Colonic mucosa (tissue), 4 donors: Measurements from ENCODE around the gene PADI6. TPM values are rescaled to one million over a fixed set of nuclear protein-coding genes. Genes with fewer than 3 reads are reported as not detected.

Experiments
- DNase-seq: peaks from one replicate; pipeline ENCODE4 v3.0.0-alpha.2; 2020
- H3K27ac ChIP-seq: fragments of 200-600 bp; one replicate; pipeline ENCODE4 v1.8.0; 2021
- H3K27me3 ChIP-seq: fragments of 200-600 bp; one replicate; pipeline ENCODE4 v1.8.0; 2021
- H3K36me3 ChIP-seq: fragments of 200-600 bp; one replicate; pipeline ENCODE4 v1.8.0; 2021
- H3K4me1 ChIP-seq: fragments of 200-600 bp; one replicate; pipeline ENCODE4 v1.8.0; 2021; ENCODE audit warnings: mild to moderate bottlenecking
- H3K4me3 ChIP-seq: fragments of 200-600 bp; one replicate; pipeline ENCODE4 v1.8.0; 2021
- H3K9ac ChIP-seq, 2 donors: one replicate each; pipeline ENCODE4 v1.7.0; 2013; ENCODE audit warnings: control low read depth in 2 of 2, low read depth in 2 of 2, low read length in 2 of 2
- H3K9me3 ChIP-seq: fragments of 200-600 bp; one replicate; pipeline ENCODE4 v1.8.0; 2021
- CTCF ChIP-seq: fragments of 200-600 bp; IDR thresholded peaks from one replicate; pipeline ENCODE4 v1.8.0; 2022; ENCODE audit warnings: antibody characterized with exemption, mild to moderate bottlenecking
- intact Hi-C: fragments of 100-400 bp; cut with DNase I; formaldehyde crosslinking; loops from one replicate; pipeline ENCODE4 v1.14.1; 2022
- total RNA-seq, 2 donors: library from RNA; stranded (reverse); fragmentation: NEBNext Ultra II Directional in 1 of 2; extraction: Animal tissue kit (Norgen Biotek cat#: 25700) in 1 of 2; gene quantifications; one replicate each; pipeline ENCODE4 v1.2.1, GENCODE V29; 2021
- donor health status: healthy.
- donor health status: DM: no; HTN: no; CAD: no.
- donor health status: DM: no; HTN: no; CAD: no.

Gene PADI6
- total RNA-seq, 2 donors from 2014 or later = not detected

DNA sequence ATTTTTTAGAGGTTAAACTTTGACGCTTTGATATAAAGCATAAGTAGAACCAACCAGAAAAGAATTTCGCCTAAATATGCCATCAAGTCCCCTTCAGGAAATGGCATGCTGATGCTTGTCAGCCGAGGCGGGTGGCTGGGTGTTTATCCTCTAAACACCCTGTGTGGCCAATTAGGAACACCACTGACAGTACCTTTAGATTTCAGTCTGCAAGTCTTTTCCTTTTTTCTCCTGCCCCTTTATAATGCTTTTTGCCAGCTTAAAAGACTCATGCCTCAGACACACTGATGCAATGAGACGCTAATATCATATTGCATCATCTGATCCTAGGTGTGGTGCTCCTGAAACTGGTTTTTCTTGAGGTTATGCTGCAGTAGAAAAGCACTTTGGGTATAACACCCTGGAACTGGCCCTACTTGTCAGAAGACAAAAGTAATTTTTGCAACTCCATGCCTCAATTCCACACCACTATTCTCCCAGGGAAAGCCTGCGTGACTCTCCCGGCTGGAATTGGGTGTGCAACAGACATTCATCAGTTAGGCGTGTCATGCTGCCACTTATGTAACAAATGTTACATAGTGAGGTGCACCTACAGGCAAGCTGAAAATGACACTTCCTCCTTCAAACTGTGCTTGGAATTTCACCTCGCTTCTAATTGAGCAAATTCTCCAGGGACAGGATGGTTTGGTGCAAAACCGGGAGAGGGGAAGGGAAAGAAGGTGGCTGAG is 69.4 kb downstream of the PADI6 start:
- no peak overlapping the region for H3K27ac ChIP-seq
- no peak overlapping the region for H3K4me3 ChIP-seq
- no peak for DNase-seq
- H3K27me3 ChIP-seq = no peaks in the 10 kb centered on the region
- TF ChIP-seq CTCF = no peak
- no peak overlapping the region for H3K9ac ChIP-seq
- intact Hi-C loops = no loop called here
- H3K4me1 ChIP-seq = peaks cover 15% of the 10 kb centered on the region
- H3K9me3 ChIP-seq = no peaks in the 10 kb centered on the region
- no peaks in the 10 kb centered on the region for H3K36me3 ChIP-seq

GRCh38 chr1:17441993-17442357 is 70.0 kb downstream of the PADI6 start:
- Histone ChIP-seq H3K4me1 (peaks cover 9% of the 10 kb centered on the region), H3K36me3 (no peaks in the 10 kb centered on the region), H3K27ac (no peak overlapping the region), H3K4me3 (no peak overlapping the region), H3K9ac (no peak overlapping the region), H3K27me3 (no peaks in the 10 kb centered on the region), H3K9me3 (no peaks in the 10 kb centered on the region)
- no peak for TF ChIP-seq CTCF
- intact Hi-C loops = no loop called here
- DNase-seq = no peak

GRCh38 chr1:17442841-17443240 is 70.8 kb downstream of the PADI6 start:
- Histone ChIP-seq H3K9ac (no peak overlapping the region), H3K4me3 (no peak overlapping the region), H3K27me3 (no peaks in the 10 kb centered on the region), H3K9me3 (no peaks in the 10 kb centered on the region), H3K36me3 (no peaks in the 10 kb centered on the region), H3K4me1 (peaks cover 8% of the 10 kb centered on the region), H3K27ac (no peak overlapping the region)
- no peak for TF ChIP-seq CTCF
- no peak for DNase-seq
- intact Hi-C loops = no loop called here

DNA sequence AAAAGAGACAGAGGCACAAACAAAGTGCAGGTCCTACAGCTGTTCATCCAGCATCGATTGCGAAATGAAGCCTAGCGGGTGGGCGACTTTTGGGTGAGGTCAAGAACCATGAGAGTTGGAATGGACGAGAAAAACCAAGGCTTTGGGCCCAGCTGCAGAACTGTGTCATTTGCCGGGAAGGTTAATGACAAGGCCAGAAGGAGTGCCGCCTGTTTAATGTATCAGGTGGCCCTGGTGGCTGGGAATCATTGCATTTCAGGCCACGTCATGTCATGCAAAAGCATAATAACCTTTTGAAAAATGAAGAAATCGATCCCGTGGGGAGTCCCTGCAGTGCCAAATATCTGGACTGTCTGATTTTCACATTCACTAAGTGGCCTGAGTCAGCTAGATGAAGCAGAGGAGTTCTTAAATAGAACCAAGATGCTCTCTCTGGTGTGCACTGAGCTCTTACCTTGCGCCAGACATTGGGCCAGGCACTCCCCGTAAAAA is 75.6 kb downstream of the PADI6 start:
- H3K27me3 ChIP-seq = no peaks in the 10 kb centered on the region
- intact Hi-C loops = no loop called here
- TF ChIP-seq CTCF = no peak
- H3K9ac ChIP-seq = no peak overlapping the region
- no peaks in the 10 kb centered on the region for H3K9me3 ChIP-seq
- no peak overlapping the region for H3K27ac ChIP-seq
- DNase-seq = no peak
- H3K4me1 ChIP-seq = no peaks in the 10 kb centered on the region
- no peaks in the 10 kb centered on the region for H3K36me3 ChIP-seq
- no peak overlapping the region for H3K4me3 ChIP-seq

Other genes starting within 250 kb of the PADI6 start
- gene PADI1, start 167.1 kb upstream of the PADI6 start, total RNA-seq = under 1 TPM; 0.47 to 0.50 TPM
- gene PADI3, start 123.1 kb upstream of the PADI6 start, total RNA-seq = under 1 TPM in 1 of 2 donors, not detected in 1; 0.13 TPM
- gene PADI4, start 64.0 kb upstream of the PADI6 start, total RNA-seq = not detected
- 100 to 1,000 TPM in 1 of 2 donors, 10 to 100 TPM in 1; 69.3 to 121 TPM for gene RCC2, start 67.5 kb downstream of the PADI6 start, total RNA-seq
- gene ARHGEF10L, start 167.5 kb downstream of the PADI6 start, total RNA-seq = 100 to 1,000 TPM in 1 of 2 donors, 10 to 100 TPM in 1; 77.5 to 133 TPM